ENCODE data around the gene CNTNAP2.

DNA sequence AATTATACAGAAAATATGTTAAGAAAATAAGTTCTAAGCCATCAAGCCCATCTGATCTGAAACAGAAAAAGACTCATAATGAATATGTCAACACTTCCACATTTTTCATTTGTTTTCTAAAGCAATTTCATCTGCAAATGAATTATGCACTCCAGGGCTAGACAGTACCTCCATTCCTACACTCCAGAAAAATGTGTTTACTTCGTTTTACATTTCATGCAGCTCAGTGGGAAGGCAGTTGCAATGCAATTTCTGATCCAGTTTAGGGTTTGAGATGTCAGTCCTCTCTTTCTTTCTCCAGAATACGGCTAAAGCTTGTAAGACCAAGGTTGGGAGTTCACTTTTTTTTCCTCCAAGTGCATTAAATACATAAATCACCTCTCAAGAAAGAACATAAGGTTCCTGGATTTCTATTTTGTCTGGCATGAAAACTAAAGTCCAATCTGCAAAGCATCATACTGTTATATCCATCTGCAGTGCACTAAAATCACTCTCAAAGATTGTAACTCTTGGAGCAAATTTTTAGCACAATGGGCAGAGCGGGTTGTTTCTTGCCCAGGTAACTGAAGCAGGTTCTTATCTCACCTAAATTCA lies 2125.2 kb downstream of the CNTNAP2 start:
- no peak for TF ChIP-seq POLR2A (IDR thresholded peaks at IDR 0.05)
- TF ChIP-seq, protein P1, sequence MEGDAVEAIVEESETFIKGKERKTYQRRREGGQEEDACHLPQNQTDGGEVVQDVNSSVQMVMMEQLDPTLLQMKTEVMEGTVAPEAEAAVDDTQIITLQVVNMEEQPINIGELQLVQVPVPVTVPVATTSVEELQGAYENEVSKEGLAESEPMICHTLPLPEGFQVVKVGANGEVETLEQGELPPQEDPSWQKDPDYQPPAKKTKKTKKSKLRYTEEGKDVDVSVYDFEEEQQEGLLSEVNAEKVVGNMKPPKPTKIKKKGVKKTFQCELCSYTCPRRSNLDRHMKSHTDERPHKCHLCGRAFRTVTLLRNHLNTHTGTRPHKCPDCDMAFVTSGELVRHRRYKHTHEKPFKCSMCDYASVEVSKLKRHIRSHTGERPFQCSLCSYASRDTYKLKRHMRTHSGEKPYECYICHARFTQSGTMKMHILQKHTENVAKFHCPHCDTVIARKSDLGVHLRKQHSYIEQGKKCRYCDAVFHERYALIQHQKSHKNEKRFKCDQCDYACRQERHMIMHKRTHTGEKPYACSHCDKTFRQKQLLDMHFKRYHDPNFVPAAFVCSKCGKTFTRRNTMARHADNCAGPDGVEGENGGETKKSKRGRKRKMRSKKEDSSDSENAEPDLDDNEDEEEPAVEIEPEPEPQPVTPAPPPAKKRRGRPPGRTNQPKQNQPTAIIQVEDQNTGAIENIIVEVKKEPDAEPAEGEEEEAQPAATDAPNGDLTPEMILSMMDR (IDR thresholded peaks at IDR 0.05) = no peak

Measured in lower leg skin (tissue), 3 donors.